ENCODE data around the gene LRMDA. TPM values are rescaled to one million over a fixed set of nuclear protein-coding genes. Genes with fewer than 3 reads are reported as not detected.

LRMDA gene
- total and polyA plus RNA-seq, 2 donors (not counting 1 experiment from before 2014, with no cell fraction given) = 0.12 TPM; not detected in 1

- Histone ChIP-seq H3K9me3 (ENCODE audit: control extremely low read depth in 1 of 3, control insufficient read depth in 2 of 3, insufficient read depth in 1 of 3, low read length in 2 of 3) (peaks cover 0 to 68% (median 0%) of the 10 kb centered on the region in 3 donors), H3K79me2 (ENCODE audit: control insufficient read depth, insufficient read depth, low read length) (no peaks in the 10 kb centered on the region), H3K27me3 (replicated peaks in 1 of 4; ENCODE audit: control extremely low read depth in 1 of 4, control insufficient read depth in 3 of 4, insufficient read depth in 4 of 4, low read length in 3 of 4) (peaks cover 0 to 92% (median 41%) of the 10 kb centered on the region in 4 experiments), H3K9ac (ENCODE audit: low read length) (no peak overlapping the region), H3K36me3 (replicated peaks in 1 of 2; ENCODE audit: control extremely low read depth in 1 of 2, control insufficient read depth in 1 of 2, extremely low read depth in 1 of 2, insufficient read depth in 2 of 2, low read length in 1 of 2) (no peaks in the 10 kb centered on the region), H3K27ac (ENCODE audit: low read length in 2 of 2) (no peak overlapping the region), H3K4me3 (ENCODE audit: control extremely low read depth in 1 of 5, extremely low read depth in 1 of 5, insufficient read depth in 1 of 5, low read depth in 2 of 5, low read length in 4 of 5) (no peak overlapping the region), H2AFZ (ENCODE audit: insufficient read depth, low read depth, low read length, poor library complexity, severe bottlenecking) (no peak overlapping the region), H4K20me1 (ENCODE audit: control insufficient read depth, insufficient read depth, low read length, poor library complexity, severe bottlenecking) (no peaks in the 10 kb centered on the region), H3K4me2 (replicated peaks; ENCODE audit: low read depth, low read length, poor library complexity, severe bottlenecking) (no peak overlapping the region), H3K4me1 (ENCODE audit: control insufficient read depth in 2 of 2, insufficient read depth in 2 of 2, low read length in 2 of 2) (peaks cover 56 to 63% of the 10 kb centered on the region in 2 donors)
- TF ChIP-seq EZH2 (IDR thresholded peaks at IDR 0.05; ENCODE audit: borderline replicate concordance, insufficient read depth, low read depth, low read length, poor library complexity, severe bottlenecking) = no peak
- no peak for TF ChIP-seq CTCF (IDR thresholded peaks at IDR 0.05)
- peaks cover 50% of the 10 kb centered on the region for H3K4me1 Mint-ChIP-seq
- intact Hi-C loops (cut with micrococcal nuclease) = no loop called here
- H3K4me3 Mint-ChIP-seq = peak overlapping the region; percentile 33
- no peaks in the 10 kb centered on the region for H3K9me3 Mint-ChIP-seq (ENCODE audit: insufficient read depth)
- ChIA-PET CTCF (no interaction called here), POLR2A (no interaction called here)
- no peak for ATAC-seq (ENCODE audit: low read depth)
- peaks cover 73% of the 10 kb centered on the region for H3K27me3 Mint-ChIP-seq
- no peak overlapping the region for H3K27ac Mint-ChIP-seq
- no peak for DNase-seq
- WGBS (ENCODE audit: insufficient coverage) = 83% methylated on average over 39 of the region's 39 CpGs
Observed at GRCh38 chr10:75405598-75406461, 25.6 kb upstream of the LRMDA start.
